CD4-positive, alpha-beta T cell treated with Interleukin-21 for 1 hour (primary cell): ENCODE results near the gene ACTC1.

Experiments
- DNase-seq: peaks from one replicate; pipeline ENCODE4 v3.0.0-alpha.2; 2020

ACTC1 gene

GRCh38 chr15:34755419-34755773 is 40.0 kb downstream of the ACTC1 start:
- no peak for DNase-seq

GRCh38 chr15:34754674-34755418 is 40.5 kb downstream of the ACTC1 start, which contains the start of gene GJD2:
TSS of gene GJD2 (minus strand) at chr15:34754998. CDS start at chr15:34754488, 510 bp downstream.
- no peak for DNase-seq

- no peak for DNase-seq
Observed at GRCh38 chr15:34754171-34754601, 41.2 kb downstream of the ACTC1 start.

- DNase-seq, result no peak
Observed at GRCh38 chr15:34753236-34753894, 42.0 kb downstream of the ACTC1 start.

GRCh38 chr15:34749691-34750090 is 45.7 kb downstream of the ACTC1 start:
- DNase-seq, result no peak
